GM19193 (cell line): ENCODE measurements around the gene CNTROB.

Experiments used
- POLR2A ChIP-seq: IDR thresholded peaks from 4 replicates; pipeline ENCODE4 v1.6.1; 2011; ENCODE audit not compliant: insufficient read depth, insufficient read length; ENCODE audit errors: extremely low read depth

Gene CNTROB

GRCh38 chr17:7950578-7950977, 18.6 kb downstream of the CNTROB start:
- no peak for TF ChIP-seq POLR2A

DNA sequence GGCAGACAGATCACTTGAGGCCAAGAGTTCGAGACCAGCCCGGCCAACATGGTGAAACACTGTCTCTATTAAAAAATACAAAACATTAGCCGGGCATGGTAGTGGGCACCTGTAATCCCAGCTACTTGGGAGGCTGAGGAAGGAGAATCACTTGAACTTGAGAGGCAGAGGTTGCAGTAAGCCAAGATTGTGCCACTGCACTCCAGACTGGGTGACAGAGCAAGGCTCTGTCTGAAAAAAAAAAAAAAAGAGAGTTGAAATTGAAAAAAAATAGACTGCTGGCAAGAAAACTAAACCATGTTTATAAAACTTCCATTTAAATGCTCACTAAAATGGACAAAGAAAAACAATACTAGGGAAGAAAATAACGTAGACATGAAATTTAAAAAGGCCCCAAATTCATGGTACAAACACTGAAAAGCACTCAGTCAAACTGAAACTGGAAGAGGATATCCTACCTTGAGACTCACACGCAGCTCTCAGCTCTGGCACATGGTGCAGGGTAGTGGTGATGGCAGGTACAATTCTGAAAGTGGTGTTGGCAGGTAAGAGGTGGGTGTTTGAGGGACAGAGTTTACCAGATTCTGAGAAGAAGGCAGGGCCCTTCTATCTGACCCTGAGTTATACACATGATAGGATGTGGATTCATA, 19.3 kb downstream of the CNTROB start:
- TF ChIP-seq POLR2A = peak; percentile 29

GRCh38 chr17:7955414-7956227, 23.6 kb downstream of the CNTROB start:
- no peak for TF ChIP-seq POLR2A

DNA sequence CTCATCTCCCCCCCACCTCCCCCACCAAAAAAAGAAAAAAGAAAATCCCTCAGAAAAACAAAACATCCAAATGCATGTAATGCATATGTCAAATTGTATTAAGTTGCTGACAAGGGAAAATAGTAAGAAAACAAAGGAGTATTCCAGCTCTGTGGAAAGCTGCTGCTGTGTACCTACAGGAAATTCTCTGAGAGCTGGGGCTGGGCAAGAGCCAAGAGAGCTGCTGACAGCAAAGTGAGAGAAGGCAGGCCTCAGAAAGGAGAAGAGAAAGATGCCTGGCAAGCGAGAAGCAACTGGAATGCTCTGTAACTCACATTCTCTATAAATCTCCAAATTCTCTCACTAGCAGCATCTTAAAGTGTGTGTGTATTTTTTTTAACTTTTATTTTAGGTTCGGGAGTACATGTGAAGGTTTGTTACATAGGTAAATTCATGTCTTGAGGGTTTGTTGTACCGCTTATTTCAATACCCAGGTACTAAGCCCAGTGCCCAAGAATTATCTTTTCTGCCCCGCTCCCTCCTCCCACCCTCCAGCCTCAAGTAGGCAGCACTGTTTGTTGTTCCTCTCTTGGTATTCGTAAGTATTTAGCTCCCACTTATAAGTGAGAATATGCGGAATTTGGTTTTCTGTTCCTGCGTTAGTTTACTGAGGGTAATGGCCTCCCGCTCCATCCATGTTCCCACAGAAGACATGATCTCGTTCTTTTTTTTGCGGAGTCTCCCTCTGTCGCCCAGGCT, 24.4 kb downstream of the CNTROB start:
- no peak for TF ChIP-seq POLR2A

DNA sequence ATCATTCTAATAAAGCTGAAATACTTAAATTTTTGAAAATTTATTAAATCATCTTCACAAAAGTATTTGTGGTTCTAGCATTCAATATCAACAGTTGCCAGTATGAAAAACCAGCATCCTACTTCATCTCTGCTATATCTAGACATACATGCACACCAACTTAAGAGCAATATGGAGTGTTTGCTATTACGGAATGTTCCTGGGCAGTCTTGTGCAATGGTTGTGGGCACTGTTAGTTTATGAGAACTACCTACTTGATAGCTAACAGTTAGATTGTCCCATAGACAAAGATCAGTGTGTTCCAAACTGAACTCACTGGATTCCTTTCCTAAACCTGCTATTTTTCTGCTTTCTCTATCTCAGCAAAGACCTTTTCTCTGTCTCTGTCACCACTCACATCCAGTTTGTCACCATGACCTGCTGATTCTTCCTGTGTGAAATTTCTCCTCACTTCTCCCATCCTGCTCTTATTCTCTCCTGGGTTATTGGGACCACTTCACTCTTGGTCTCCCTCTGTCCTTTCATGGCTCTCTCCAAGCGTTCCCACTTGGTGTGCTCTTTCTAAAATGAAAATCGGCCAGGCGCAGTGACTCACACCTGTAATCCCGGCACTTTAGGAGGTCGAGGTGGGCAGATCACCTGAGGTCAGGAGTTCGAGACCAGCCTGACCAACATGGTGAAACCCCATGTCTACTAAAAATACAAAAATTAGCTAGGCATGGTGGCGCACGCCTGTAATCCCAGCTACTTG, 27.7 kb downstream of the CNTROB start:
- TF ChIP-seq POLR2A = no peak

DNA sequence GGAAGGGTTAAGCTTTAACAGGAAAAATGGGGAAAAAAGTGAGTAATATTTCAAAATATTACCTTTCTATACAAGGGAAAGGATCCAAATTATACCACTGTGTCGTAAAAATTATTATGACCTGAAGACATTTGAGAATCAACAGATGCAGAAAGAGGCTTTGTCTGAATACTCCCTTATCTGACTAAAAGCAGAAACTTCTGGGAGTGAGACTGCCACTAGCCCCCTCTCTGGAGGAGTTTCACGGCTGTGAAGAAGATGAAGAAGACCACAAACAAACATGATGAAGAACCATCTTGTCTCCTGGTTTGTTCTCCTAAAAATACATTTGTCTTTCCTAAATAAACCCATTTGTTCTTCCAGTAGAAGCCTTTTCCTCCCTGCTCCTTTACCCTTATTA, 29.4 kb downstream of the CNTROB start:
- TF ChIP-seq POLR2A = no peak

DNA sequence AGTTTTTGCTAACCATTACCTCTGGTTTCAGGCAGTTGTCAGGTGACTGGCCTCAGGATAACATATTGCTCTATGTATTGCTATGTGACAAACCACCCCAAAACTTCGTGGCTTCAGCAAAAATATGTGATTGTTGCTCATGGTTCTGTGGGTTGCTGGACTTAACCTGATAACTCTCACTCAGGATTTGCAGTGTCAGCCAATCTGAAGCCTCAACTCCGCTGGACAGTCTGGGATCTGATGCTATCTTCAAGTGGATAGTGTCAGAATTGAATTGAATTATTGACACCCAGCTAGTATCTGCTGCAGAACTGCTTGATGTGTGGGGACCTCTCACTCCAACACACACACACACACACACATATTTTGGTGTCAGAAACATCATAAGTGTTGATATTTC, 35.7 kb downstream of the CNTROB start:
- TF ChIP-seq POLR2A = no peak

- TF ChIP-seq POLR2A = no peak
These were observed 37.4 kb downstream of the CNTROB start for GRCh38 chr17:7969433-7969832.

DNA sequence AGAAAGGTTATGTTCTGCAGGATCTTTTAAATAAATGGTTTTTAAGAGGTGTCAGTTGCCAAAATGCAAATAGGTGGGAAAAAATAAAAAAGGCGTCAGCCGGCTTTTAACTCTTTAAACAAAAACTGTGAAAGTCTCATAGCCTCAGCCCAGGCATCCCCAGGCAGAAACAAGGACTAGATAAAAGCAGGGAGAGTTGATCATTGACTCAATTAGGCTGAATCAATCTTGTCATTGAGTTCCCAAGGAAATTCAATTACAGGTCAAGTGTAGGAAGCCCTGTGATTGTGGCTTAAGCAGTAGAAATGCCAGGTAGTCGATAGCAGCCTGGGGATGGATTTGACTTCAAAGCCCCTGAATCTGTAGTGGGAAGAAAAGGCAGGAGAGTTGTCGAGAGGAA, 39.6 kb downstream of the CNTROB start:
- no peak for TF ChIP-seq POLR2A

DNA sequence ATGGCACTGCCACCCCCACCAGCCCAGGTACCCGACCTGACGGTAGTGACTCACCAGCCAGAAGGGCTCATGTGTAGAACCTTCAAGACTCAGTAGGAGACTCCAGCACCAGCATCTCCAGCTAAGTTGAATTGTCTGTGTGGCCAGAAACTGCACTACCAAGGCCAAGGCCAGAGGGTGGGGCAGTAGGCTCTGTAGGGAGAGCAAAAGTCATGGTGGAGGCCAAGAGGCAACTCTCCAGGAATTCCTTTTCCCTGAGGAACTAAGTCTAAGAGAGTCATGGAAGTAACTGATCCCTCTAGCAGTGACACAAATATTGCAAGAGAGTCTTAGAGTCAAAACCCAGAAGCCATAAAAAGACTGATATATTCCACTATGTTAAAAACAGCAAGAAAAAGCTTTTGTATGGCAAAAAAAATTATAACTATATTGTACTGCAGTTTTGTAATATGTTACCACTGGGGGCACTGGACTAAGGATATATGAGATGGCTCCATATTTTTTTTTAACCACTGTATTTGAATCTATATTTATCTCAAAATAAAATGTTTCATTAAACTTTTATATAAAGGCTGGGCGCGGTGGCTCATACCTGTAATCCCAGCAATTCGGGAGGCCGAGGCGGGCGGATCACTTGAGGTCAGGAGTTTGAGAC, 40.3 kb downstream of the CNTROB start:
- TF ChIP-seq POLR2A = no peak

DNA sequence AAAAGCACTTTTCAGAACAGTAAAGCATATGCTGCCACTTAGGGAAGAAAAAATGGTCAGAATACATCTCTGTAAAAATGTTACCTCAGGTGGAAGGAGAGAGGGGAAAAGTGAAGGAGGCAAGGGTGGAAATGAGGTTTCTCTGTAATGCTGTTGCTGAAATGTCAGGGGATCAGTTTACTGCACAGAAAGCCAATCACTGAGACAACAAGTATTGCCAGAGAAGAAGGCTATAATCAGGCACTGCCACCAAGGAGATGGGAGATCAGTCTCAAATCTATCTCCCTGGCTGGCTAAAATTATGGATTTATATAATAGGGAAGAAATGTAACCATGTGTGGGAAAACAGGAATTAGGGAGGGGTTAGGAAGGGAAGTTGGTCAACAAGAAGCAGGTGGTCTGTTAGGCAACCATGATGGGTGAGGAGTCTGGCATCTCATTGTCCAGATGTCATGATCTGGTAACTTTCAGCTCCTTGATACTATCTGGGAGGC, 42.7 kb downstream of the CNTROB start:
- TF ChIP-seq POLR2A = no peak

- TF ChIP-seq POLR2A = no peak
These were observed 45.0 kb downstream of the CNTROB start for GRCh38 chr17:7977039-7977438.

DNA sequence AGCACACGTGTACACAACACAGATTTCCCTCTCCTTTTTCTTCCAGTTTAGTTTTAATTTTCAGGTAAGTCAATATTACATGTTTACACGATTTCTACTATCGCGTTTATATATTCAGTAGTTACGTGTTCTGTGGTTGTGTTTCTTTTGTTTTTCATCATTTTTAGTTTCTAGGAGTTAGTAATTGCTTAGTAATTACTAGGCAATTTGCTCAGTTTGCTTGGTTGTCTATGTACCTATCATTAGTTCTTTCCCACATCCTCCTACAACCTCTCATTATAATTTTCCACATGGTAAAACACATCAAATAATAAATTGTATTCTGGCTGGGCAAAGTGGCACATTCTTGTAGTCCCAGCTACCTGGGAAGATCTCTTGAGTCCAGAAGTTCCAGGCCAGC, 45.8 kb downstream of the CNTROB start:
- TF ChIP-seq POLR2A = no peak

DNA sequence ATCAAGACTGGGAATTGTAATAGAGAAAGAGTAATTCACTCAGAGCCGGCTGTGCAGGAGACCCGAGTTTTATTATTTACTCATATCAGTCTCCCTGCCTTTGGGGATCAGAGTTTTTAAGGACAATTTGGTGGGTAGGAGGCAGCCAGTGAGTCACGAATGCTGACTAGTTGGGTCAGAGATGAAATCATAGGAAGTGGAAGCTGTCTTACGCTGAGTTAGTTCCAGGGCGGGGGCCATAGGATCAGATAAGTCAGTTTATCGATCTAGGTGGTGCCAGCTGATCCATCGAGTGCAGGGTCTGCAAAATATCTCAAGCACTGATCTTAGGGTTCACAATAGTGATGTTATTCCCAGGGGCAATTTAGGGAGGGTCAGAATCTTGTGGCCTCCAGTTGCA, 50.2 kb downstream of the CNTROB start:
- TF ChIP-seq POLR2A = no peak
